Small intestine (tissue), 7 donors: ENCODE data around the gene ZNF341. TPM values are rescaled to one million over a fixed set of nuclear protein-coding genes. Genes with fewer than 3 reads are reported as not detected.

Experiments
- DNase-seq, 2 donors: peaks; one replicate each; pipeline versions ENCODE4 v3.0.0 to v3.0.0-alpha.2; 2013
- FAIRE-seq: peaks from 2 replicates; lab custom pipeline; 2012; peaks lifted over from hg19 to GRCh38; lab: Jason Lieb, UNC
- H3K27ac ChIP-seq, 3 donors: one replicate each; pipeline ENCODE4 v1.5.1; 2013; ENCODE audit warnings: low read length in 2 of 3, mild to moderate bottlenecking in 2 of 3, control low read depth in 1 of 3, inconsistent platforms in 1 of 3, low read depth in 1 of 3, moderate library complexity in 1 of 3
- H3K27me3 ChIP-seq, 3 donors: one replicate each; pipeline ENCODE4 v1.6.1; 2013; ENCODE audit warnings: low read length in 3 of 3, inconsistent platforms in 1 of 3; ENCODE audit not compliant: control insufficient read depth in 3 of 3, insufficient read depth in 3 of 3
- H3K36me3 ChIP-seq, 3 donors: one replicate each; pipeline ENCODE4 v1.6.1; 2013; ENCODE audit warnings: low read length in 3 of 3, inconsistent platforms in 1 of 3, low read depth in 1 of 3, mild to moderate bottlenecking in 1 of 3, moderate library complexity in 1 of 3; ENCODE audit not compliant: control insufficient read depth in 3 of 3, insufficient read depth in 2 of 3
- H3K4me1 ChIP-seq, 3 donors: one replicate each; pipeline ENCODE4 v1.6.1; 2013; ENCODE audit warnings: low read length in 2 of 3, inconsistent platforms in 1 of 3, low read depth in 1 of 3, mild to moderate bottlenecking in 1 of 3, moderate library complexity in 1 of 3; ENCODE audit not compliant: control insufficient read depth in 3 of 3, insufficient read depth in 2 of 3
- H3K4me3 ChIP-seq, 3 donors: one replicate each; pipeline ENCODE4 v1.5.1; 2013; ENCODE audit warnings: low read length in 3 of 3, control low read depth in 1 of 3, inconsistent platforms in 1 of 3, low read depth in 1 of 3, mild to moderate bottlenecking in 1 of 3, moderate library complexity in 1 of 3
- H3K9me3 ChIP-seq, 2 donors: one replicate each; pipeline ENCODE4 v1.6.1; 2013; ENCODE audit warnings: low read depth in 1 of 2, low read length in 1 of 2; ENCODE audit not compliant: control insufficient read depth in 2 of 2, insufficient read depth in 1 of 2
- WGBS, 3 donors: extraction: QIAGEN DNeasy Blood & Tissue Kit; methylation state at CpG; one replicate each; pipeline ENCODE4 v1.1.7; 2013; 5-methylcytosine and 5-hydroxymethylcytosine counted together
- polyA plus RNA-seq, 4 donors: library from polyadenylated mRNA; stranded (reverse) in 3 of 4; unstranded in 1 of 4; fragments of 200-250 nt in 3 of 4; fragments of 120-200 nt in 1 of 4; gene quantifications; one replicate each; pipeline versions ENCODE4 v1.2.1 to v1.2.3, GENCODE V29; 2013
- donor health status: healthy with polysubstance abuse.
- donor health status: control.
- donor health status: control.
- donor health status: Bipolar disorder and iron deficiency.
- donor health status: healthy.

ZNF341 gene
- polyA plus RNA-seq, 4 donors, result 2.7 to 4.4 (median 3.4) TPM

DNA sequence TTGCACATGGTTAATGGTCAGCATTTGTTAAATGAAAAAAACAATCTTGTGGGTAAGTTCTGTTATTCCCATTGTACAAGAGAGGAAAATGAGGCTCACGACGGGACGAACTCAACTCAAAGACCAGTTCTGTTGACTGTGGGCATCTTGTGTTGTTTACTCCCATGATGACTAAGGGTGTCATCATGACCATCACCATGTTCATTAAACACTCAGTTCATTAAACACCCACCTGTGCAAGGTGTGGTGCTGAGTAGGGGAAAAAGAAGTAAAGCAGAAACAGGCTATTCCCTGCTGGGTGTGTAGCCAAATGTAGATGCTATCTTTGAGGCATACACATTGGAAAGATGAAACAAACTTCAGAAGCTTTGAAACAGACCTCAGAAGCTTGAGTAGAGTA lies 83.9 kb downstream of the ZNF341 start:
- FAIRE-seq (no peak), DNase-seq (no peak)
- no peaks in the 10 kb centered on the region for H3K9me3 ChIP-seq
- H3K36me3 ChIP-seq, result peaks cover 0 to 5% (median 4%) of the 10 kb centered on the region in 3 donors
- peaks cover 16 to 34% (median 27%) of the 10 kb centered on the region in 3 donors for H3K4me1 ChIP-seq
- no peak overlapping the region for H3K4me3 ChIP-seq
- no peaks in the 10 kb centered on the region for H3K27me3 ChIP-seq
- WGBS, 3 donors, result 89 to 99% (median 94%) methylated on average over 3 of the region's 3 CpGs
- no peak overlapping the region for H3K27ac ChIP-seq

DNA sequence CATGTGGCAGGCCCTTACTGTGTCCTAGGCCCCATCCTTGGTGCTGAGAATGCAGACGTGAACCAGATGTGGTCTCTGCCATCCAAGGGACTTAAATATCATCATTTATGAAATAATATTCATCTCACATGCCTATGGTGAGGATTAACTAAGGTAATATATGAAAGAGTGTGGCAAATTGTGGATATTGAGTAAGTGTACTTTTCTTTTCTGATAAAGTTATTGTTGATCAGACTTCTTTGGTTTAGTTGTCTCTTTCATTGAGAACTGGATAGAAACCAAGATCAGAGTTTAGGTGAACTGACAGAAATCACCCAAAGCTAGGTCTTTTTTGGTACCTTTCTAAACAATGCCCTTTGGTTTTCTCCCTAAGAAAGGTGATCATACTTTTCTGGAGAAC lies 84.4 kb downstream of the ZNF341 start:
- peaks cover 0 to 5% (median 4%) of the 10 kb centered on the region in 3 donors for H3K36me3 ChIP-seq
- FAIRE-seq (no peak), DNase-seq (no peak)
- no peaks in the 10 kb centered on the region for H3K27me3 ChIP-seq
- no peak overlapping the region for H3K4me3 ChIP-seq
- no peak overlapping the region for H3K27ac ChIP-seq
- H3K9me3 ChIP-seq, result no peaks in the 10 kb centered on the region
- peaks cover 16 to 32% (median 27%) of the 10 kb centered on the region in 3 donors for H3K4me1 ChIP-seq
- WGBS, 3 donors, result 78 to 88% (median 83%) methylated on average over 1 of the region's 1 CpG

DNA sequence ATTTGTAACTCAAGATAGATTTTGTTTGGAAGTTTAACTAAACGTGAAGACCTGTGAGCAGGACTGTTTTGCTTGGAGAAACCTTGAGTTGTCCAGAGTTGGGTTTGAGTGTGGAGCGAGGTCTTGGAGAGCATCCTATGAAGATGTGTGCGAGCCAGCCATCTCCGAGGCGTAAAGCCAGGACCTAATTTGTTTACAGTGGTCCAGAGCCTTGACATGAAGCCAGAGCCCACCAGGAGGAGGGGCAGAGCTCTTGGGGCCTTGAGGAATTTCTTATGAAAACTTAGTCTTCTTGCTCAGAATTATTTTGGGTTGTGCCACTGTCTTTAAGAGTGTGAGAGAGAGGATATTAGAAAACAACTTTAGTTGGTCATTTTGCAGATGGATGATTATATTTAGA lies 85.6 kb downstream of the ZNF341 start:
- H3K4me1 ChIP-seq, result peaks cover 16 to 32% (median 31%) of the 10 kb centered on the region in 3 donors
- no peaks in the 10 kb centered on the region for H3K9me3 ChIP-seq
- H3K36me3 ChIP-seq, result peaks cover 0 to 6% (median 4%) of the 10 kb centered on the region in 3 donors
- DNase-seq (no peak), FAIRE-seq (no peak)
- WGBS, 3 donors, result 58 to 78% (median 73%) methylated on average over 5 of the region's 5 CpGs
- no peak overlapping the region for H3K4me3 ChIP-seq
- H3K27me3 ChIP-seq, result no peaks in the 10 kb centered on the region
- no peak overlapping the region for H3K27ac ChIP-seq

DNA sequence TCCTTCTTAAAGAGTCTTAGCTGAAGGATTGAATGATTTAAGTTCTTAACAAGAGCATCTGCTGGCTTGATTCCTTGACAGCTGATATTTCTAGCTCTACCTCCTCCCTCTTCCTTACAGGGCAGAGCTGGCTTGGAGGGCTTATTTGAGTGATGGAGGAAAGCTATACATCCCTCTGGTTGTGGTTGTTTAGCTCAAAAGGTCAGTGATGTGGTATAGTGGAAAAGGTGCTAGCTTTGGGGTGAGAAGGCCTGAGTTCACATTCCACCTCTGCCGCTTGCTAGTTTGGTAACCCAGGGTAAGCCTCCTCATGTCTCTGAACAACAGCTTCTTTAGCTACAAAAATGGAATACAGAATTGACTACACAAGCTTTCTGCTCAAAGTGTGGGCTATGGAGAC lies 87.7 kb downstream of the ZNF341 start:
- peaks cover 13 to 19% (median 16%) of the 10 kb centered on the region in 3 donors for H3K4me1 ChIP-seq
- no peak overlapping the region for H3K4me3 ChIP-seq
- H3K9me3 ChIP-seq, result no peaks in the 10 kb centered on the region
- no peaks in the 10 kb centered on the region for H3K27me3 ChIP-seq
- WGBS, 3 donors, result 97 to 100% (median 100%) methylated on average over 1 of the region's 1 CpG
- DNase-seq (no peak), FAIRE-seq (no peak)
- no peak overlapping the region for H3K27ac ChIP-seq
- H3K36me3 ChIP-seq, result peaks cover 0 to 17% (median 4%) of the 10 kb centered on the region in 3 donors

DNA sequence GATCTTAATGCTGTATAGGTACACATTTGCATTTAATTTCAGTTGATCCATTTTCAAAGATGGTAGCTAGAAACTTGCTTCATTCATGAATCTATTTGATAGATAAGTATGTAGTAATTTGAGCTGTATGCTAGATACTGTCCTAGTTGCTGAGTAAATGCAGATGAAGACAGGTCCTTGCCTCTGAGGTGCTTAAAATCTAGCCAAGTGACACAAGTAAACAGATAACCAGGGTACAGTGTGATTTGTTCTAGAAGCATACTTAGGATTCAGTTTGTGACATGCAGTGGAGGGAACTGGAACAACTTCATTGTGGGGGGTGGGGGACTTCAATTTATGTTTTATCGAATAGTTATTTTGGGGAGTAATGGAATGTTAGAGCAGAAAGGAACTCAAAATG lies 88.6 kb downstream of the ZNF341 start:
- no peaks in the 10 kb centered on the region for H3K9me3 ChIP-seq
- WGBS, 3 donors, result 90 to 98% (median 97%) methylated on average over 1 of the region's 1 CpG
- H3K4me3 ChIP-seq, result no peak overlapping the region
- H3K27me3 ChIP-seq, result no peaks in the 10 kb centered on the region
- FAIRE-seq (no peak), DNase-seq (no peak)
- H3K27ac ChIP-seq, result no peak overlapping the region
- H3K36me3 ChIP-seq, result peaks cover 0 to 17% (median 4%) of the 10 kb centered on the region in 3 donors
- peaks cover 15 to 24% (median 17%) of the 10 kb centered on the region in 3 donors for H3K4me1 ChIP-seq

DNA sequence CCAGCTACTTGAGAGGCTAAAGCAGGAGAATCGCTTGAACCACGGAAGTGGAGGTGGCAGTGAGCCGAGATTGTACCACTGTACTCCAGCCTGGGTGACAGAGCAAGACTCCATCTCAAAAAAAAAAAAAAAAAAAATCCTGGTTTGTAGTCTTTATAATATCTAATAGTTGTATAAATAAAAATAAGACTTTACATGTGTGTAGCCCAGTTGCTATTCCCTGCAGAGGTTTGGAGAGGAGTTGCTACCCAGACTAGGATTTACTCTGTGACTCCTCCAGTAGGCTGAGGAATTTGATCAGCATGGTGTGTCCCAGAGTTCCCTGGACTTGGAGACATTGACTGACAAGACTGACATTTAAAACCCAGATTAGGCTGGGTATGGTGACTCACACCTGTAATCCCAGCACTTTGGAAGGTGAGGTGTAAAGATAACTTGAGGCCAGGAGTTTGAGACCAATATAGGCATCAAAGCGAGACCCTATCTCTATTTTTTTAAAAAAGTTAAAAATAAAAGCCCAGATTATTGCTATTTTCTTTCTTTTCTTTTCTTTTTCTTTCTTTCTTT lies 89.6 kb downstream of the ZNF341 start:
- no peak overlapping the region for H3K4me3 ChIP-seq
- H3K4me1 ChIP-seq, result peaks cover 23 to 34% (median 23%) of the 10 kb centered on the region in 3 donors
- H3K27me3 ChIP-seq, result no peaks in the 10 kb centered on the region
- no peaks in the 10 kb centered on the region for H3K9me3 ChIP-seq
- no peak overlapping the region for H3K27ac ChIP-seq
- WGBS, 3 donors, result 45 to 71% (median 63%) methylated on average over 4 of the region's 4 CpGs
- FAIRE-seq, result no peak
- peak in 1 of 2 donors; percentile 80 for DNase-seq
- H3K36me3 ChIP-seq, result peaks cover 0 to 17% (median 2%) of the 10 kb centered on the region in 3 donors

DNA sequence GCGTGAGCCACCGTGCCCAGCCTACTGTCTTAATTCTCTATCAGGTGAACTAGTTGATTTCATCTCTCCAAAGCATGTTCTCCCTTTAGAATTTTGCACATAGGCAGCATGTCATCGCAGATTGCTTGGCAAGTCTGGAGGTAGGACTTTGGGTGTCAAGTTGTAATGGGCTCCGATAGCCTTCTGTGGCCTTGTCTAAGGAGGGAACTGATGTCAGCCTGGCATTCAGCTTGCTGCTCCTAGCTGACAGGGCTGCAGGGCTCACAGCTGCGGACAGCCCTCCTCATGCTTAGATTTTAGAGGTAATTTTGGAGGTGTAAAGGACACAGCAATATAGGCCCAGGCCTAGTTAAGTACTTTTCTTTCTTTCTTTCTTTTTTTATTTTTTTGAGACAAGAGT lies 90.6 kb downstream of the ZNF341 start:
- Histone ChIP-seq H3K27me3 (no peaks in the 10 kb centered on the region), H3K36me3 (peaks cover 0 to 17% (median under 1%) of the 10 kb centered on the region in 3 donors), H3K4me3 (no peak overlapping the region), H3K9me3 (no peaks in the 10 kb centered on the region), H3K4me1 (peaks cover 30 to 35% (median 33%) of the 10 kb centered on the region in 3 donors), H3K27ac (peak overlapping the region in 1 of 3 donors; percentile 30)
- WGBS, 3 donors, result 94 to 98% (median 95%) methylated on average over 5 of the region's 5 CpGs
- FAIRE-seq (no peak), DNase-seq (no peak)

DNA sequence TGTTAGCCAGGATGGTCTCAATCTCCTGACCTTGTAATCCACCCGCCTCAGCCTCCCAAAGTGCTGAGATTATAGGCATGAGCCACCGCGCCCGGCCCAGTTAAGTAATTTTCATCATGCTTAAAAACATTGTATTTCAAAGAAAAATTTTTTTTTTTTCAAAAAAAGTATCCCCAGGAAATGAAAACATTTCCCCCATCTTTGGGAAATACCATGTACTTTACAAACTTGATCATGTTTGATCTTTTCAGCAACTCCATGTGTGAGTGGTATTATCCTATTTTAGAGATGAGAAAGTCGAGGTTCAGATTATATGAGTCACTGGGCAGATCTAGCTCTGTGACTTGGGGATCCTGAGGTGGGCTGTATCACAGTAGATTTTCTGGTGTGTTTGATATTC lies 91.2 kb downstream of the ZNF341 start:
- Histone ChIP-seq H3K9me3 (no peaks in the 10 kb centered on the region), H3K36me3 (peaks cover 0 to 18% (median 0%) of the 10 kb centered on the region in 3 donors), H3K27me3 (no peaks in the 10 kb centered on the region), H3K4me1 (peaks cover 27 to 39% (median 34%) of the 10 kb centered on the region in 3 donors), H3K27ac (no peak overlapping the region), H3K4me3 (no peak overlapping the region)
- FAIRE-seq, result no peak
- 92 to 98% (median 97%) methylated on average over 5 of the region's 5 CpGs for WGBS, 3 donors
- DNase-seq, result no peak
